ENCODE data around the gene DPF3.

- no peak for TF ChIP-seq CTCF (conservative IDR thresholded peaks at IDR 0.05 in 1 of 2, IDR thresholded peaks at IDR 0.05 in 1 of 2; ENCODE audit: low read depth in 1 of 2, low read length in 2 of 2)
- TF ChIP-seq EZH2 (IDR thresholded peaks at IDR 0.05; ENCODE audit: low read length, missing control alignments), result no peak
Measured at GRCh38 chr14:72632727-72633126, 261.2 kb downstream of the DPF3 start.

Data from fibroblast of lung (primary cell).